ENCODE data around the gene CYP2W1.

CYP2W1 gene

DNA sequence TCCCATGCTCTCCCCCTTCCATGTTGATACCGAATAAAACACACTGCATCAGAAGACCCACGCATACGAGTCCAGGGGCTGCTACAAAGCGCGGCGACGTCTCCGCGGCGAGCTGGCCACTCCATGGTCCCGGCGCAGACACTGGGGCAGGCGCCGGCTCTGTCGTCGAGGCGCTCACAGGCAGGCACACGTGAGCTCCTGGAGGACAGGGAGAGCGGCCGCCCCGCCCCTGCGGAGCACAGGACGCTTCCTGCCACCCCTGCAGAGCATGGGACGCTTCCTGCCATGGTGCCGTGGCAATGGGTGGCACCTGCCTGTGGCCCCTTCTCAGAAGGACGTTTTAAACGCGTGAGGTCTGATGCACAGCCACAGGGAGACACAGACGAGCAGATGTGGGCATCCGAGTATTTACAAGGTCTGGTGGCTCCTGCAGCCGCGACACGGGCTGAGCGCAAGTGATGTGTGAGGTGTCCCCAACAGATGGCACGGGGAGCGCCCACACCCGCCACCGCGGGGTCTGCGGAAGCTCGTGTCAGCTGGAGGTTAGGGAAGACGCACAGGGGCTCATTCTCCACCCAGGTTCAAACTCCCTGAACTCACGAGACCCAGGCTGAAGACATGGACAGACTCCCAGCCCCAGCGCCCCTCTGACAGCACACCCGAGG is 40.0 kb downstream of the CYP2W1 start:
- no peak for TF ChIP-seq CTCF (conservative IDR thresholded peaks at IDR 0.05; ENCODE audit: low read depth, low read length)
- no peak overlapping the region for H3K4me3 ChIP-seq (ENCODE audit: low read length)
- DNase-seq (ENCODE audit: low read depth) = no peak

DNA sequence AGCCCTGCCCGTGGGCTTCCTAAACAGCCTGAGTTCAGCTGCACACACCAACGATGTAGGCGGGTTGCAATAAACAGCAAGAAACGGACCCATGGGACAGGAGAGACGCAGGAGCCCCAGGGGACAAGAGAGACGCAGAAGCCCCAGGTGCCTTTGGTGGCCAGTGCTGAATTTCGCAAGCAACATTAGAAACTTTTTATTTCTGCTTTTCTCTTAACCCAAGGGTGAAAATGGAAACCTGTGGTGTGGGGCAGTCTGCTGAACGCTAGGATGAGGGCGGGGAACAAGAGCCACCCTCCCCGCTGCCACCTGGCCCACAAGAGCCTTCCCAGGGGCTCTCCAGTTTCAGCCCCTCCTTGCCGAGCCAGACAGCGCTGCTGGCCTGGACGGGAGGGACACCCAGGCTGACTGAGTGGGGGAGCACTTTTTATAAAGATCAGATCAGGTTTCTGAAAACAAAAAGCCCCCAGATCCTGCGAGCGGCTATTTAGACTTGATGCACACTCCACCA is 41.4 kb downstream of the CYP2W1 start:
- no peak overlapping the region for H3K4me3 ChIP-seq (ENCODE audit: low read length)
- TF ChIP-seq CTCF (conservative IDR thresholded peaks at IDR 0.05; ENCODE audit: low read depth, low read length) = no peak
- no peak for DNase-seq (ENCODE audit: low read depth)

GRCh38 chr7:1024876-1025742 is 42.1 kb downstream of the CYP2W1 start:
- TF ChIP-seq CTCF (conservative IDR thresholded peaks at IDR 0.05; ENCODE audit: low read depth, low read length) = no peak
- H3K4me3 ChIP-seq (ENCODE audit: low read length) = no peak overlapping the region
- DNase-seq (ENCODE audit: low read depth) = no peak

DNA sequence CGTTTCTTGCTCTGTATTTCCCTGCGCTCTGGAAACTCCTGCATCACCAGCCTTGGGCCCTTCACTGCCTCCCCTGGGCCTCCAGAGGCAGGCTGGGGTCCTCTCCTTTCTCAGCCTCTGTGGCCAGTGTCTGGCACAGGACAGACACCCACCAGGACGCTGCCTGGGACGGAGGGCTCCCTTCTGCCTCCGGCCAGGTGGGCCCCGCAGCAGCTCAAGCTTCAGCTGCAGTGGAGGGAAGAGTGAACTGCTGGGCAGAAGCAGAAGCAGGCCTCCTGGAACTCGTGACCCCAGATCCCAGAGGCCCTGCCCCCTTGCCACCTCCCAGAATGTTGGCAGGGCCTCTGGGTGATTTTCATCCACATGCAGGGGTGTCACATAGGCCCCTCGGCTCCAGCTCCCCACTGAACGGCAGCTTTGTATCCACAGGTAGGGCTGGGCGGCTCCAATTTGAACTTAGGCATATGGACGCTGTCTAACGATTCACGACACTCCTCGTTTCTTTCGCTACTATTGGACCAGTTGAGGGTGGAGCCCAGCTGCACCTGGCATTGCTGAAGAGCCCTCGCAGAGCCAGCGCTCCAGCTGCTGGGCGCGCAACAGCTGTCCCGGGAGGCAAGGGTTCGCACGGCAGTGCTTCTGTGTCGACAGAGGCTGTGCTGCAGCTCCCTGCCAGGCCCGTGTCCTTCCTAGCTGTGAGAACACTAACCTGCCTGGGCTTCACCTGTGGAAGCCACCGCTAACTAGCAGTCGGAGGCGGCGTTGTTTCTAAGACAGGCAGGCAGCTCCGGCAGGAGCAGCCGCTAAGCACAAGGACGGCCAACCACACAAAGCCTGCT is 43.0 kb downstream of the CYP2W1 start:
- H3K4me3 ChIP-seq (ENCODE audit: low read length) = no peak overlapping the region
- no peak for DNase-seq (ENCODE audit: low read depth)
- no peak for TF ChIP-seq CTCF (conservative IDR thresholded peaks at IDR 0.05; ENCODE audit: low read depth, low read length)

DNA sequence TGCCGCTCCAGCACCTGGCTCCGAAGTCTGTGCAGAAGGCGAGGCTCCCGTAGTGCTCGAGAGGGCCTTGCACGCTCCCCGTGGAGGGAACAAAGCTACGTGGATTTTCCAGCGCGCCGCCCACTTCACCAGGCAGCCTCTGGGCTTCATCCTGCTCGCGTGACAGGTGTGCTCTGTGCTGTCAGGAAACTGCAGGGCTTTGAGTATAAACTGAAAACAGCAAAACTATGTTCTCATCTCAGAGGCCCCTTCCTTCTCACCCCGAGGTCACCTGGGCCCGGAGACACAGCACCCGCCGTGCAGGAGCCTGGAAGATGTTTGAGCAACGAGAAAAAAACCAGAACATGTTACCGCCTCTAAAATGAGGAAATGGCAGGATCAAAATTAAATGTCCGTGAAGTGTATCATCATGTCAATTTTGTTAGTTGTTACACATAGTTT is 43.8 kb downstream of the CYP2W1 start:
- DNase-seq (ENCODE audit: low read depth) = no peak
- H3K4me3 ChIP-seq (ENCODE audit: low read length) = peak overlapping the region; percentile 52
- no peak for TF ChIP-seq CTCF (conservative IDR thresholded peaks at IDR 0.05; ENCODE audit: low read depth, low read length)

DNA sequence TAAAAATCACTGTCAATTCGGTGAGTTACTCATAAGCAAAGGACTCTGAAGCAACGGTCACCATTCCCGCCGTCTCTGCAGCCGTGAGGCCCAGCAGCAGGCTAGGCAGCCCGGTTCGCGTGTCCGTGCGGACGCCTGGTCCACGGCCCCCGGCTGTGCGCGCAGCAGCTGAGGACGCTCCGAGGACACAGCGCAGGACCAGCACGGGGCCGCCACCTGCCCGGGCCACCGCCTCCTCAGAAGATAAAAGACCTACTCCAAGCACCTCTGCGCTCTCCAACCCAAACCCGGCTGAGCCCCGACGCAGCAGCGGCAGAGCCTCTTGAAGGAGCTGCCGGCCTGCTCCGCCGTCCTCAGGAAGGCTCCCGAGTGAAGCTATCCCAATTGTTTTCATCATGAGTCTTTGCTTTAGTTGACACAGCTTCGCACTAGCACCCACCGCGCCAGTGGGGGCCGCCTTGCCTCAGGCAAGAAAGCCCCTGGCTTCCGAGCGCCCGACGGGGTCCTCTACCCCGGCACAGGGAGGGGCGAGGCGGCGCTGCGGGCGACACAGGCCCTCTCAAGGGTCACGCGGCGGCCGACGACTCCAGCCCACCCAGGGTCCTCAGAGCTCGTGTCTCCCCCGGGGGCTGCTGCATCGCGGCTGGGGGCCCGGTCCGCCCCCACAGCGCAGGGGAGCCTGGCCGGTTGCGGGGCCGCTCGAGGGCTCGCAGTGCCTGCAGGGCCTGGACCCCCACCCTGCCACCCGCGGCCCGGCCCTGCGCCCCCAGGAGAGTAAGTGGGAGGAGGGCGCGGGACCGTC is 44.5 kb downstream of the CYP2W1 start:
- H3K4me3 ChIP-seq (ENCODE audit: low read length) = peak overlapping the region; percentile 52
- TF ChIP-seq CTCF (conservative IDR thresholded peaks at IDR 0.05; ENCODE audit: low read depth, low read length) = no peak
- no peak for DNase-seq (ENCODE audit: low read depth)
